Mononuclear cell (primary cell): ENCODE measurements around the gene WNT4. TPM values are rescaled to one million over a fixed set of nuclear protein-coding genes. Genes with fewer than 3 reads are reported as not detected.

Experiments used
- H3K27me3 ChIP-seq: 2 replicates; pipeline ENCODE4 v1.6.0; 2011; ENCODE audit warnings: low read length, control low read depth; ENCODE audit not compliant: insufficient read depth
- H3K4me1 ChIP-seq: 2 replicates; pipeline ENCODE4 v1.5.1; 2011; ENCODE audit warnings: mild to moderate bottlenecking, low read length, control low read depth; ENCODE audit not compliant: insufficient read depth
- H3K4me3 ChIP-seq: 2 replicates; pipeline ENCODE4 v1.5.1; 2011; ENCODE audit warnings: mild to moderate bottlenecking, low read length, moderate library complexity
- H3K9me3 ChIP-seq: 2 replicates; pipeline ENCODE4 v1.5.1; 2011; ENCODE audit warnings: low read depth, mild to moderate bottlenecking, control low read depth, low read length
- total RNA-seq: library from RNA; depleted of rRNA; stranded (reverse); fragments of >200 nt; gene quantifications from one replicate; pipeline ENCODE4 v1.2.3, GENCODE V29; 2012

WNT4 gene
- total RNA-seq, 1 donor, result not detected

DNA sequence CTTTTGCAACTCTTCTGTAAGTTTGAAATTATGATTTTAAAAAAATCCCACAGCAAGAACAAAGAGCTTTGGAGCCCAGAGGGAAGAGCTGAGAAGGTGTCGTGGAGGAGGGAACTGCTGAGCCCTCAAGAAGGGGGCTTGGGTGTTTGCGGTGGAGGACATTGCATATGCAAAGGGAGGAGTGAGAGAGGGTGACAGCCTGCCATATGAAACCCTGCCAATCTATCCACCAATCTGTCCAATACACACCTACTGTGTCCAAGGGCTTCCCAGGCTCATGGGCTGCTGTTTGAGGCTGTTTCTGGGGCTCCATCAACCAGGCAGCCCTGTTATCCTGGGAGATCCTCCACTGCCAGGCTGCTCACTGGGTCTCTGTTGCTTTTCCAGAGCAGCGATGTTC lies 15.2 kb downstream of the WNT4 start:
- no peaks in the 10 kb centered on the region for H3K4me1 ChIP-seq
- H3K4me3 ChIP-seq, result no peak overlapping the region
- no peaks in the 10 kb centered on the region for H3K9me3 ChIP-seq
- H3K27me3 ChIP-seq, result no peaks in the 10 kb centered on the region

DNA sequence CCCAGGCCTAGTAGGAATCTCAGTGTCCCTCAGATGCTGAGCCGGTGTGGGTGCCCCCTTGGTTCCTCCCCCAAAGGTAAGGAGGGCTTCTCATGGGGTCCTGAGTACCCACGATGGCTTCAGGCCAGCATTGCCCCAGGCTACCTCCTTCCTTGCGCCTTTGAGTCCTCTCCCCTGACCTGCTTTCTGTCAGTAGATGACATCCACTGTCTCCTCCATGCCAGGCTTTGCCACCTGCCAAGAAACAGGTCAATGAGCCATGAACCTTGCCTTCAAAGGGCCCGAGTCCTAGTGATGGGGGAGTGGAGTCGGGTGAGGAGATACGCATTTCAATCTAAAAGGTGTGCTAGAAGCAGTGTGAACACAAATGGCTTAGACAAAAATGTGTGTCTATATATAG lies 15.6 kb downstream of the WNT4 start:
- Histone ChIP-seq H3K4me3 (no peak overlapping the region), H3K27me3 (no peaks in the 10 kb centered on the region), H3K4me1 (no peaks in the 10 kb centered on the region), H3K9me3 (no peaks in the 10 kb centered on the region)

DNA sequence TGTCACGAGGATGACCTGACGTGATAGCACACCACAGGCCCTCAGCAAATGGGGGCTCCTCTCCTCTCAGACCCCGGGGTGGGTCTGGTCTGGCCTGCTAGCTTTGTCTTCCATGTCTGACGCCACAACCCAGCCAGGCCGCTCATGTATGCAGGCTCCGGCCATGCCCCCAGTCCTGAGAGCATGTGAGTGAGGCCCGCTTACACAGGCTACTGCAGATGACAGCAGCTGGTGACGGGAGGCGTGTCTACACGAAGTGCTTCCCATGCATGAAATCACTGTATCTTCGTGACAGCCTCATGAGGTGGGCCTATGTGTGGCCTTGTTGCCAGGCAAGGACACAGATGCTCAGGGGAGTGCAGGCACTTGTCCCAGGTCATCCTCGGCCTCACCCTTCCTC lies 16.4 kb downstream of the WNT4 start:
- H3K4me1 ChIP-seq, result no peaks in the 10 kb centered on the region

DNA sequence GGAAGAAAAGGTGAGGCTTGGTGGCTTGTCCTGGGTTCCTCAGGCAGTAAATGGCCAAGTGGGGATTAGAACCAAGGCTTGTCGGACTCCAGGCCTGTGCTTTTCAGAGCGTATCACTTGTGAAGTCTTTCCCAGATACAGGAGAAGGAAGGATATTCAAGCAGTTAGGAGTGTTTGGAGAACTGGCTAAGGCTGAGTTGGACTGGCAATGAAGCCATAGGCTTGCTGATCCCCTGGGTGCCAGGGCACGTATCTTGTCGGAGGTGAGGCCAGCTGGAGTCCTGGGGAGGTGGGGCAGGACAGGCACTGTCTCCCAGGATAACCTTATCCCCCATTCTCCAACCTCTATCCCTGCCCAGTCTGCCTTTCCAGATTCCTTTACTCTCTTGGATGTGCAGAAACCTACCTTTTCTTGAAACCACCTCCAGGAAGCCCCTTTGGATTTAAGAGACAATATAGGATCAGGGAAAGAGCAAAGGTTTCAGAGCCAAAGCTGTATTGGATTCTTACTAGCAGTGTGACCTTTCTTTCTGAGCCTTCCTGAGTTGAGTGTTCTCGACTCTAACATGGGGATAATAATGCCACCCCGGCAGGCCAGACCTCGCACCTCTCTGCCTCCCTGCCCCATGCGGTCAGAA lies 18.2 kb downstream of the WNT4 start:
- Histone ChIP-seq H3K9me3 (no peaks in the 10 kb centered on the region), H3K27me3 (no peaks in the 10 kb centered on the region), H3K4me3 (no peak overlapping the region)

More for the DNA sequence above, 16.4 kb downstream of the WNT4 start:
- H3K9me3 ChIP-seq, result no peaks in the 10 kb centered on the region
- H3K27me3 ChIP-seq, result no peaks in the 10 kb centered on the region
- H3K4me3 ChIP-seq, result no peak overlapping the region

DNA sequence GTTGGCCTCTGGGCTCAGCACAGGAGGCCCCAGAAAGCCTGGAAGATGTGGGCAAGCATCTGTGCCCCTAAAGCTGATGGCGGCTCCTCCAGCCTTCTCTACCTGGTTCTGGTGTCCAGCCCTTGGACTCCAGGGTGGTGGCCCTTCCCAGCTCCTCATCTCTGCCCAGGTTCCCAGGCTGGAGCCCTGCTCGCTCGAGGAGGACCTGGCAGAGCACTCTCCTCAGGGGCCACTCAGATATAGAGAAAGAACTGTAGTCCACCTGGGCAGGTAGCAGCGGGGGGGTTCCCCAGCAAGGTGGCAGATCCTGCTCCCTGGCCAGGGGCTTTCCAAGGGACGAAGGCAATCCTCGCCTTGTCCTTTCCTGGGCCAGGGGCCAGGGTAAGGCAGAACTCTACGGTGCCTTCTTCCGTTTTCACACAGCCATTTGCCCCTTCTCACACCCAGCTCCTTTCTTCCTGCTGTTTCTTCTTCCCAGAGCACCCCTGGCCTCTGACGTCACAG lies 18.9 kb downstream of the WNT4 start:
- Histone ChIP-seq H3K9me3 (no peaks in the 10 kb centered on the region), H3K27me3 (no peaks in the 10 kb centered on the region), H3K4me1 (no peaks in the 10 kb centered on the region), H3K4me3 (no peak overlapping the region)

More for the DNA sequence above, 18.2 kb downstream of the WNT4 start:
- H3K4me1 ChIP-seq, result no peaks in the 10 kb centered on the region

DNA sequence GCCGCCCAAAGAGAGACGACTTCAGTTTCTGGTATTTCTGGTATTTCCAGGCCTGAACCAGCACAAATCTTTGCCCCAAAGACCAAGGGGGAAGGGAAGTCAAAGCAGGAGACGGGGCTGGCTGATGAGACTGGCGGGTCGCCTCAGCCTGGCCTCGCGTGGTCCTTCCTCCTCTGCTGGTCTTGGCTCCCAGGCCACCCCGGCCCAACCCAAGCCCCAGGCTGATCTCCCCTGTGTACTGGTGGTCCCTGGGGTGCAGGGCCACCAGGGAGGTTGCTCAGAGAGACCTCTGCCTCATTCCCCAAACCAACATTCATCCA lies 19.9 kb downstream of the WNT4 start:
- Histone ChIP-seq H3K4me3 (no peak overlapping the region), H3K4me1 (no peaks in the 10 kb centered on the region), H3K27me3 (no peaks in the 10 kb centered on the region), H3K9me3 (no peaks in the 10 kb centered on the region)

DNA sequence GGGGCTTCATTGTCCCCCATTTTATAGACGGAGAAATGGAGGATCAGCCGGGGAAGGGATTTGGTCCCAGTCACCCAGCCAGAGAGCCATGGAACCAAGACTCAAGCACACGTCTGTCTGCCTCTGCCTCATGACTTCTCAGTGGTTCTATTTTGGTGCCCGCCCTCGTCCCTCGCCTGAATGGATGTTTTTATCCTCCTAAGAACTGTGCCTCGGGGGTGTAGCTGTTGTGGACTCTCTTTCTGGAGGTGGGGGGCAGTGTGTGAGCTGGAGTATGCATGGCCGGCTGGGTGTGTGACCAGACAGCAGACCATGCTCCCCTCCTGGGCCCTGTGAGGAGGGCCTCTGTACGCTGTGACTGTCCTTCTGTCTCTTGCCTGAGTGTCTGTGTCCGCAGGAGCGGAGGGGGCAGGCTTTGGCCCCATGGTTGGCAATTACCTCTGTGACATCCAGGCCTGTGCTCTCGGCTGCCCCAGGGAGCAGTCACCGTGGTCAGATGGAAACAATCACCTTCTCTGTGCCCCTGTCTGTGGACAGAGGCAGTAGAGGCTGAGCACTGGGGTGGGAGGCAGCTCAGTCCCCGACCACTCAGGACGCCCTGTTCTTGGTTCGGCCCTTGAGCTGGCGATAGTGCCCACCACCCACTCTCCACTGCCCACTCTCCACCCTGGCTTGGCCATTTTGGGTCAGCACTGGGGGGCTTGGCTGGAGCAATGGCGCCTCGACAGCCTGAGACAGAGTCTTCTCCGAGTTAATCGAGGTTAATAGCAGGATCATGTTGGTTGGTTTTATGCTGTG lies 20.4 kb downstream of the WNT4 start:
- Histone ChIP-seq H3K4me3 (no peak overlapping the region), H3K4me1 (no peaks in the 10 kb centered on the region), H3K27me3 (no peaks in the 10 kb centered on the region), H3K9me3 (no peaks in the 10 kb centered on the region)

DNA sequence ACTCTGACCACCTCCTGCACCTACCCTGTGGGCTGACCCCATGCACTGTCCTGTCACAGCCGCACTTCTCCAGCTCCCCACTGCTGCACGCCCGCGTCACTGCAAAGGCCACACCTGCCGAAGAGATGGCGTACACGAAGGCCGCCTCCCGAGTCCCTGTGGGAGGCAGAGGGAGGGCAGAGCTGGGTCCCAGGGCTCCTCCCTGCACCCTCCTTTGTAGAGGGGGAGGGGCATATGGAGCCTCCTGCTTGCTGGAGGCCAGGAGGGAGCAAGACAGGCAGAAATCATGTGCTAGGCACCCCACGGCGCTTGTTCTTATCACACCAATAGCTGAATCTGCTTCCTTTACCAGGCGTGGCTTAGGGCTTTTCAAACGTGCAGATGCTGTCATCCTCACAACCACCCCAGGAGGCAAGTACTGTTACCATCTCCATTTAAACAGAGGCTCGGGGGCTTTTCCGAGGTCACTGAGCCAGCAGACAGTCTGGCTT lies 21.4 kb downstream of the WNT4 start:
- no peaks in the 10 kb centered on the region for H3K27me3 ChIP-seq
- H3K9me3 ChIP-seq, result no peaks in the 10 kb centered on the region
- no peak overlapping the region for H3K4me3 ChIP-seq
- H3K4me1 ChIP-seq, result no peaks in the 10 kb centered on the region

DNA sequence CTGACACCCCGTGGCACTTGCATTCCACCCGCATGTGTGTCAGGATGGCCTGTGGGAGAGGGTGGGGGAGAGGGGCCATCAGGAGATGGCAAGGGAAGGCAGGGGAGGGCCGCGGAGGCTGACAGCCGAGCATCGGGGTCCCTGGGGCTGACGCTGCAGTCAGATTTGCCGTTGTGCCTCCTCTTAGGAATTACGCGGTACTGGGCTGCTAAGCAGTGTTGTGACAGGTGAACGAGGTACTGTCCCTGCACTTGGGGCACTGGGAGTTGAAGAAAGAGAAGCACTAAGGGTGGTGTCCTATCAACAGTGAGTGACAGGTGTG lies 22.5 kb downstream of the WNT4 start:
- Histone ChIP-seq H3K4me1 (no peaks in the 10 kb centered on the region), H3K27me3 (no peaks in the 10 kb centered on the region), H3K4me3 (no peak overlapping the region), H3K9me3 (no peaks in the 10 kb centered on the region)

DNA sequence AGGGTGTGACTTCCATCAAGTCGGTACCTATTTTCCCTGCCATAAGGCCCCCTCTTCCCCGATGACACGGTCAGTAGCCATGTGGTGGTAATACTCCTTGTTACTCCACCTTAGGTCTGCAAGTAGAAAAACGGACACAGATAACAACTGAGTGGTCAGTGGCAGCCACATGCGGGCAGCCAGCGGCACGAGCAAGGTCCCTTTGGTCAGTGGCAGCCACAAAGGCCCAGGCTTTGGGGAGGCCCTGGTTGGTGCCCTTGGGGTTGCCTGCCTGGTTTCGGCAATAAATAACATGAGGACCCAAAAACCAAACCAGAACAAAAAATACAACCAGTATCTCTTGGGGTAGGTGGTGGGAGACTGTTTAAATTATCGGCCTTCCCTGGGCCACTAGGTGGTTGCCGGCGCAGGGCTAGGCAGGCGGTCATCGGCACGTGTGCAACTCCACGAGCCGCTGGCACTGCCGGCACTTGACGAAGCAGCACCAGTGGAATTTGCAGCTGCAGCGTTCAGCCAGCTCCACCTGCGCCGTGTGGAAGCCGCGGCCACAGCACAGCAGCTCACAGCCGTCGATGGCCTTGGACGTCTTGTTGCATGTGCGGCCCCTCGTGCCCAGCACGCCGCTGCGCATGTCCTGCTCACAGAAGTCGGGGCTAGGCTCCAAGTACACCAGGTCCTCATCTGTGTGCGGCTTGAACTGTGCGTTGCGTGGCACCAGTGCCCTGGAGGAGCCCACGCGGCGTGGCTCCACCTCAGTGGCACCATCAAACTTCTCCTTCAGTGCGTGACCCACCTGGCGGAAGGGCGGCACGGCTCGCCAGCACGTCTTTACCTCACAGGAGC lies 23.1 kb downstream of the WNT4 start:
- H3K27me3 ChIP-seq, result no peaks in the 10 kb centered on the region
- no peaks in the 10 kb centered on the region for H3K4me1 ChIP-seq
- no peak overlapping the region for H3K4me3 ChIP-seq

DNA sequence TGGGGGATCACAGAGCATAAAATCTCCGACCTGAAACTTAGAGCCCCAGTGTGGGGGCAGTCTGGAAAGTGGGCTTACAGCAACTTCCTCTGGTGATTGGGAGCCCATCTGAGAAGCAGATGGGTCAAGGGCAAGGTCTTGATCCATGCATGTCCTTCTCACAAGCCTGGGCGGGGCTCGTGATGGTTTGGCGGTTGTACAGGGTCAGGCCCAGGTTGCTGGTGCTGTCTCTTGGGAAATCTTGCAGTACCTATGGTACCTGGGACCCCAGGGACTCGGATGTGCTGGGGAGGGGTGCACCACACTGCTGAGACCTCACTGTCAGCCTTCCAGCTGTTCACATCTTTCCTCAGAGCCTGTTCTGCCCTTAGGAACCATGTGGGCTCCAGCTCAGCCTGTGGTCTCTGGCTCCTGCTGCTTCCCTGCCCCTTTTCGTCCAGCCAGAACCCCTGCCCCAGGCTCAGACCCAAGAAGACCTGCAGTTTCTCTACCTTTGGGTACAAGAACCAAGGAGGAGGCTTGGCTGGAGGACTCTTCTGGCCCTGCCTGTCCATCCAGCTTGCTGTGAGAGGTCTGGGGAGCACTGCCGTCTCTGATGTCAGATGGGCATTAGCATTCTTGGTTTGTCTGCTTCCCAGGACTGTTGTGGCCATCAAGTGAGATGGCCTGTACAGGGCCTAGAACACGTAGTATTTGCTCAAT lies 24.5 kb downstream of the WNT4 start:
- Histone ChIP-seq H3K4me3 (no peak overlapping the region), H3K27me3 (no peaks in the 10 kb centered on the region), H3K9me3 (no peaks in the 10 kb centered on the region), H3K4me1 (no peaks in the 10 kb centered on the region)

More for the DNA sequence above, 23.1 kb downstream of the WNT4 start:
- no peaks in the 10 kb centered on the region for H3K9me3 ChIP-seq

DNA sequence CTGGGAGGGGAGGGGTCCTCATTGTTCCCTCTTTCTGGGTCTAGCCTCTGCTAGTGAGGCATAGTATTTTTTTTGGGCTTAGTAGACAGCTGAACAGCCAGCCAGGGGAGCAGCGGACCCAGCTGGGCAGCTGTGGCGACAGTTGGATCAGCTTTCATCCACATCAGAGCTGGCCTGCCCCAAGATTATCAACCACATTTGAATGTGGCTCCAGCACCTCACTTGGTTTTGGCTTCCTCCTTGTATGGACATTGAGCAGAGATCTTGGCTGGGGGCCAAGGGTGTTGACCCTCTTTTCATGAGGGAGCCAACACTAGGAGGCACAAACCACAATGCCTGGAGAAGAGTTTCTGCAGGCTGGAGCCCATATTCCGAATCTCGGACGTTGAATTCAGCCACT lies 25.0 kb downstream of the WNT4 start:
- Histone ChIP-seq H3K4me3 (no peak overlapping the region), H3K9me3 (no peaks in the 10 kb centered on the region), H3K4me1 (no peaks in the 10 kb centered on the region), H3K27me3 (no peaks in the 10 kb centered on the region)

DNA sequence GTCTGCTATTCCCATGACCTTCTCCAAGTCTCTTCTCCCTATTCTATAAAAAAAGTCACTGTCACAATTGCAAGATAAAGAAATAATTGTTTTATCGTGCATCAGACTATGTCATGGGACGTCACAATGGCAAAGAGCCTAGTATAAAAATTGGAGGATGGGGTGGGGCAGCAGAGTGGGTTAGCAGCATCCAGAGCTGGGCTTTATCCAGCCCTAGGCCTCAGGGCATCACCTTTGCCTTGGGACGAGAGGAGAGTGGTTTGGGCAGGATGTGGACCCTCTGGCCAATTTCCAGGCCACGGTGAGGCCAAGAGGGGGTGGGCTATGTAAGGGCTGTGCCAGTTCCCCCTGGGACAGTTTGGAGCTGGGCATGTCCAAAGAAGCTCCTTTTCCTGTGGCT lies 25.7 kb downstream of the WNT4 start:
- Histone ChIP-seq H3K27me3 (no peaks in the 10 kb centered on the region), H3K4me1 (no peaks in the 10 kb centered on the region), H3K4me3 (no peak overlapping the region), H3K9me3 (no peaks in the 10 kb centered on the region)

DNA sequence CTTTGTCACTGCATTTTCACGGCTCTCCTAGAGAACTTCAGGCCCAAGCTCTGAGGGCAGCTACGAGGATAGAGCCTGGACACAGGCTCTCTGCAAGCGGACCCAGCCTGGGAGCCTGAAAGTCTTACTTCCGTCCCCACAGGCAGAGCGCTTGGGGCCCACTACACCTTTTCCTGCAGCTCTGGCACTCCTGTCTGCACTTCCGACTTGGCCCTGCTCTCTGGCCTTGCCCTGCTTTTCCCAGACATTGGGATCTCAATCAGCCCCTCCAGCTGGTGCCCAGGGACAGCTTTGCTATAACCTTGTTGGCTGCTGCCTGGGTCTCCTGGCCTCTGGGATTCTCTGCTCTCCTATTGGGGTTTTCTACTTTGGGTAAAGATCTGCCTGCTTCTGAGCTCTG lies 27.6 kb downstream of the WNT4 start:
- Histone ChIP-seq H3K27me3 (no peaks in the 10 kb centered on the region), H3K9me3 (no peaks in the 10 kb centered on the region), H3K4me1 (no peaks in the 10 kb centered on the region), H3K4me3 (no peak overlapping the region)
